Measurements from ENCODE around the gene MALRD1.

Gene MALRD1

GRCh38 chr10:19385846-19386450, 337.3 kb downstream of the MALRD1 start:
- no peak for DNase-seq (ENCODE audit: low spot score)

DNA sequence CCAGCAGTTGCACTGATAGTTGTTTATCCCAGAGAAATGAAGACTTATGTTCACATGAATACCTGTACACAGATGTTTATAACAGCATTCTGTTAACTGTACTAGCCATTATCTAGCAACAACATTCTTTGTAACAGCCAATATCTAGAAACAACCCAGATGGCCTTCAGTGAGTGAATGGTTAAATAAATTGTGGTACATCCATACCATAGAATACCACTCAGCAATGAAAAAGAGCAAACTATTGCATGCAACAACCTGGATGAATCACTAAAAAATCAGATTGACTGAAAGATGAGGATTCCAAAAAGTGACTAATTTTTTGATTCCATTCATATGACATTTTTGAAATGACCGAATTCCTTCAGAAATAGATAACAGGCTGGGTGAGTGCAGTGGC, 360.3 kb downstream of the MALRD1 start:
- DNase-seq (ENCODE audit: low spot score) = no peak

DNA sequence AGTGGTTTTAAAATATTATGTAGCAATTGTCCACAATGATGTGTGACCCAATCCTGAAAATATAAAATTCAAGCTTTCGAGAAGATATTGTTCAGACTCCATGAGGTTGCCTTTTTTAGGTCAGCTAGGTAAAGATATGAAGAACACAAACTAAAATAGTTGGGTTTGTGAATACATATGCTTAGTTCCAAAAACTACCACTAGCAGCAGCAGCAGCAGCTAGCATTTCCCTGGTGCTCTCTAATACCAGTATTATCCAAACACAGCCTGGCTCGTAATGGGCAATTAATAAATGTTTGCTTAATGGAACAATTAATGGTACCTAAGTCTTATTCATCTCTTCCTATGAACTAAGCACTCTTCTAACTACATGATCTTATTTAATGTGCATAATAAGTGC, 362.5 kb downstream of the MALRD1 start:
- DNase-seq (ENCODE audit: low spot score) = no peak

DNA sequence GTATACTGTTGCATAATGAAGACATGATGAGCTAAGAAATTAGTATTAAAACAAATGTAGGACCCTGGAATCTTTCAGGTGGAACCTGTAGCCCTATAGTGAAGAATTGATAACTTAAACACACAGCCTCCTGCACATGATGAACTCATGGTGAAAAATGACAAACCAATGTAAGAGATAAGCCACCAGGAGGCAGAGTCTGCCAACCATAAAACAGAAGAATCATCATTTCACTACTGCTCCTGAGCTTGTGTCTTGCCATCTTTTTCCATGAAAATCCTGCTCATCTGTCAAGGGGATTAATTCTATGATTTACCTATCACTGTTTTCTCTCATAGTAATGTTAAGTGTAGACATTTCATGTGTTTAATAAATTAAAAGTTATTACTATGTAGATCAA, 363.9 kb downstream of the MALRD1 start:
- DNase-seq (ENCODE audit: low spot score) = peak; percentile 17

DNA sequence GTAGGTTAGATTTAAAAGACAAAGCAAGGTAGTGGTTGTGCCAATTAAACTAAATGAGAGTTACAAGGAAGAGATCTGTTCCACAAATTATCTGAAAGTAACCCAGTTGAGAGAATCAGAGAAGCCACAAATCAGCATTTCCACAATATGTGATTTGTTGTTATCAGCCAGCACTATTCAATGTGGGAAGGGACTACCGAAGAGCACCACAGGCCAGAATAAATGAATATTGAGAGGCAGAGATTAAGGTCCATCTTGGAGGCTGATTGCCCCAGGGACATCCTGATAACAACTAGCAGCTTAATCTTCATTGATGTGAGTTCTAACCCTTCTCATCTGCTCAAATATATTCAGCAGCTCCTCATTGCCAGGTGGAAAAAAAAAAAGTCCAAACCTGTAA, 367.6 kb downstream of the MALRD1 start:
- no peak for DNase-seq (ENCODE audit: low spot score)

DNA sequence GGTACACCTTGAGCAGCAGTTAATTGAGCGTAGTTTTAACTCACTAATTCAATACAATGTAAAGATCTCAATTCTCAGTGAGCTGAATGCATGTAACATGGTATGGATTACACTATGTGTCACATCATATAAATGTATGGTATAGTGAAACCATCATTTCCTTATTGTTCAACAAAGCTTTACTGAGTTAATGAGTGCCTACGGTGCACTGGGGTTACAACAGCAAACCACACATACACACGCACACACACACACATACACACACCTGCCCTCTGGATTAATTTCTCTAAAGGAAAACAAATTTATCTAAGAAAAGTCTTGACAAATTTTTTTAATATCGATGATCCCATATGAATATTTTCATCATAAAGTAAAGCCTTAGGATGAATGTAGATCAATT, 369.1 kb downstream of the MALRD1 start:
- no peak for DNase-seq (ENCODE audit: low spot score)

DNA sequence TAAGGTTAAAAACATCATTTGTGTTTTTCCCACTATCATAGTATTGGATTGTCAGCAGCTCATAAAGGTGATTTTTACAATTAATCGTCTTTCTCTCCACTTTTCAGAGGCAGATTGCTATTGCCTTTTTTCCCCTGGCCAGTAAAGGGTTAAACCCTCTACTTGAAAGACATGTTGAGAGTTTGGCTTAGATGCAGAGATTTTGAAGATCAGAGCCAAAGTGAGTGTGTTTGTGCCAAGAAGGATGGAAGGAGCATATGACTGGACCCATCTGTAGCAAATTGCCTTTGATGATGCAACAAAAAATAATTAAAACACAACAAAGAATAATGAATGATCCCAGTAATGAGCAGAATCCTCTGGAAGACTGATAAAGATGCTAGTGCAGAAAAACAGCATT, 373.1 kb downstream of the MALRD1 start:
- DNase-seq (ENCODE audit: low spot score) = no peak

DNA sequence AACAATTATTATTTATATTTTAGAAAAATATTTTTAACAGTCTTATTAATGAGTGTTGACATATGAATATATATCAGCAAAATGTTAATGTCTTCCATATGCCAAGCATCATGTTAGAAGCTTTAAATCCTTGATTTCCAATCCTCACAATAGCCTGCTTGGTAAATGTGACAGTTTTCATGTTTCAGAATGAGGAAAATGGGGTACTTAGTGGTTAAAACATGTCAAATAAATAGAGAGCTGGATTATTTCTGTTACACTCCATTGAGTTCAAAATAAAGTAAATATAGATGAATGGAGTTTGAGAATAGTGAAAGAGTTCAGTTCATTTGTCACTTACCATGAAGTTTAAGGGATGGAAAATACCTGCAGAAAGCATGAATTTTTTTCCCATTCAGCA, 377.4 kb downstream of the MALRD1 start:
- DNase-seq (ENCODE audit: low spot score) = no peak

- no peak for DNase-seq (ENCODE audit: low spot score)
Observed at GRCh38 chr10:19431622-19432351, 383.2 kb downstream of the MALRD1 start.

GRCh38 chr10:19449860-19450259, 401.3 kb downstream of the MALRD1 start:
- no peak for DNase-seq (ENCODE audit: low spot score)

DNA sequence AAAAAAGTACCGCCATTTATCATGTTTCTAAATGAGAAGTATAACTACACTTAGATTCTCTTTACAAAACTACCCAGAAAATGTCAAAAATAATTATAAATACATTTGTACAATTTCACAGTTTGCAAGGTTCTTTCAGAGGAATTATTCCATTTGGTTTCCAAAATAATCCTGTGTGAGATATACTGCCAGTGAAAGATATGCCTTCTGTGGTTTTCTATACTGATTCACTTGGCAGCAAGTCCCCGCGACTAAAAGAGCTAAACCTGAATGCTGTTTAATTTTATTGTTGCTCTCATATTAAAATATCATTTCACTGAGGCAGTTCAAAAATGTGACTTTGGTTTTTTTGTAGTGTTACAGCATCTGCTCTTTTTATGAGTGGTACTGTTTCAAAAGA, 402.8 kb downstream of the MALRD1 start:
- no peak for DNase-seq (ENCODE audit: low spot score)

GRCh38 chr10:19451937-19452336, 403.3 kb downstream of the MALRD1 start:
- no peak for DNase-seq (ENCODE audit: low spot score)

GRCh38 chr10:19453967-19454366, 405.4 kb downstream of the MALRD1 start:
- no peak for DNase-seq (ENCODE audit: low spot score)

GRCh38 chr10:19461588-19461987, 413.0 kb downstream of the MALRD1 start:
- no peak for DNase-seq (ENCODE audit: low spot score)

GRCh38 chr10:19466709-19467108, 418.1 kb downstream of the MALRD1 start:
- no peak for DNase-seq (ENCODE audit: low spot score)

DNA sequence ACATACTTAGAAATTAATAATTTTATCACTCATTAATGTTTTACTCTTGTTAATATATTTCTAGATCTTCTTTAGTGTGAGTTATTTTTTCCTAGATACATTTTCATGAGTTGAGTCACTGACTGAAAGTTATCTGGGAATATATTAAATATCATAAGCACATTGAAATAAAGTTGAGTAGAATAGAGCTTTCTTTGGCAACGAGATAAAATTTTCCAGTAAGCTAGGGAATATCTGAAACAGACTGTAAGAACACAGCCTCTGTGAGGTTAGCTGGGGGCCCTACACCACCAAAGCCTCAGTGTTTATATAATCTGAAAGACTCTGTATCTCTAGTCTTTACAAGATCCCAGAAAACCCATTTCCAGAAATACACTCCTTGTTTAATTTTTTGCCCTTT, 419.8 kb downstream of the MALRD1 start:
- no peak for DNase-seq (ENCODE audit: low spot score)

DNA sequence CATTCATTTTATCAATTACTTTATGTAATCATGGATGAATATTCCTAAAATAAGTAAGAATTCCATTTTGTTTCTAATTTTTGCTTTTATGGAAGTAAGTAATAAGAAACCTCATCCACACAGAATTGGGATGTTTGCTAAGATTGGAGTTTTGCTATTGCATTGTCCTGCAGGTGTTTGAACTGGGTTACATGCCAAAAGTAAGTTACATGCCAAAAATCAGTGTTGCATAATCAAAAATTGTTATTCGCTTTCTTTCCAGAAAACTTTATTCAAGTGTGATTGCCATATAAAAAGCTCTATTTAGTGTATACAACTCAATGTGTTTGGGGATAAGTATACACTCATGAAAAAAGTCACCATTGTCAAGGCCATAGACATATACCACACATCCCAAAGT, 420.9 kb downstream of the MALRD1 start:
- no peak for DNase-seq (ENCODE audit: low spot score)

DNA sequence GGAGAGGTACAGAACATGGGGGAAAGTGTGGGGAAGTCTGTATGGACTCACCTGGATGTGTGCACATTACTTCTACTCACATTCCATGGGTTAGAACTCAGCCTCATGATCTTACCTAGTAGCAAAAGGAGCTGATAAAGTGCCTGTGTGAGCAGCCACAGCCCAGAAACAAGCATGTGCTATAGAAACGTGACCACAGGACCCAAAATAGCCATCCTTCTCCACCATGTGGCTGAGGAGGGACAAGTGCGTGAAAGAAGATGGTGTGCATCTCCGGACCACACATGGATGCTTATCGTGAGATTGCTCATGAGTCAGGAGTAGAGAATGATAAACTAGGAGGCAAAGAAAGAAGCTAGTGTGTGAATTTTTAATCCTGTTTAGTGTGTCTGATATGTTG, 431.3 kb downstream of the MALRD1 start:
- no peak for DNase-seq (ENCODE audit: low spot score)

DNA sequence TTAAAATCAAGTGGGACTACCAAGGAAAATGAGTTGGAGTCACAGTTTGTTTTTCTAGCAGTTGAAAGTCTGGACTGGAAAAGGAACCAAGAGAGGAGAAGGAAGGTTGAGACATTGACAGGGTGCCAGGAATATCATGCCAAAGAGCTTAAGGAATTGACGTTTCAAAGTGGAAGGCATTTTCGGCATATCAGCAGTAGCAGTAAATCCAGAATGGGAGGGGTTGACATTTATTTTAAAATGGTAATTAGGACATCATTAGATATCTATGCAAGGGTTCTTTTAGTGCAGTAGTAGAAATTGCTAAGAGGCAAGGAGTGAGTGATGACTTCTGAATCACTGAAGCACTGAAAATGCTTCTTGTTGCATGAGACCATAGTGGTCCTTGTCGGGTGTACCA, 431.8 kb downstream of the MALRD1 start:
- no peak for DNase-seq (ENCODE audit: low spot score)

DNA sequence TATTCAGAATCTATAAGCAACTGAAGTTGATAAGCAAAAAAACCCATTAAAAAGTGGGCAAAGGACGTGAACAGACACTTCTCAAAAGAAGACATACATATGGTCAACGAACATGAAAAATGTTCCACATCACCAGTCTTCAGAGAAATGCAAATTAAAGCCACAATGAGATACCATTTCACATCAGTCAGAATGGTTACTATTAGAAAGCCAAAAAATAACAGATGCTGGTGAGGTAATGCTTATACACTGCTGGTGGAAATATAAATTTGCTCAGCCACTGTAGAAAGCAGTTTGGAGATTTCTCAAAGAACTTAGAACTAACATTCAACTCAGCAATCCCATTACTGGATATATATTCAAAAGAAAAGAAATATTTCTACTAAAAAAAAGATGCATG, 434.8 kb downstream of the MALRD1 start:
- DNase-seq (ENCODE audit: low spot score) = no peak

- peak; percentile 63 for DNase-seq (ENCODE audit: low spot score)
Observed at GRCh38 chr10:19488592-19489280, 440.1 kb downstream of the MALRD1 start.

DNA sequence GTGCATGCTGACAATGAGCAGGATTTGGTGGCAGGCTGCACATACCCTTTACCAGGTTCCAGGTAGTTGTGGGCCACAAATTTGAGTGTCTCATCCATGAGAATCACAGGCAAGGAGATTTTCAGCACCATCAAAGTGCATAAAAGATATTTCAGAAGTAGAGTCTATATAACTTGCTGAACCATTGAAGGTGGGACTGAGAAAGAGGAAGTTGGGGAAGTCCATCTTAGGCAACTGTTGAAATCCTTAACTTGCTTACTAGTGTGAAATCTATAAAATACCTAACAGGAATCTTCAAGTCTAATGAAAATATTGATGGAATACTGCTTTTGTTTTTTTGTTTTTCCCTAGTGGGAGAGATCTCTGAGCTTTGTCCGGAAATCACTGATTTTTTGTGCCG, 442.6 kb downstream of the MALRD1 start:
- DNase-seq (ENCODE audit: low spot score) = no peak

DNA sequence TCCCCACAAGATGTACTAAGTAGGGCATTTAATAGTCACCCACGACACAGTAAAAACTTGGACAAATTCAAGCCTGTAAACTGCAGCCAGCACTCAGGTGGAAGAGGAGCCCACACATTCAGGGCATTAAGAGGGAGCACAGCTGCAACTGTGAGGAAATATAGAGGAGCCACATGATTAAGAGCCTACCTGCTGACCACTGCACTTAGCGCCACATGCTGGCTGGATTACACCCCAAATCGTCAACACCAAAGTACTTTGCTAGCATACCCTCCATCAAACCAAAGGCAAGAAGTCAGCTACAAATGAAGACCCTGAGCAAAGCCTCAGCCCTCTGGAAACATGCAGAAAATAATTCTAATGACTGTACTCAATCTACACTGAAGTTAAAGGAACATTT, 445.3 kb downstream of the MALRD1 start:
- no peak for DNase-seq (ENCODE audit: low spot score)

DNA sequence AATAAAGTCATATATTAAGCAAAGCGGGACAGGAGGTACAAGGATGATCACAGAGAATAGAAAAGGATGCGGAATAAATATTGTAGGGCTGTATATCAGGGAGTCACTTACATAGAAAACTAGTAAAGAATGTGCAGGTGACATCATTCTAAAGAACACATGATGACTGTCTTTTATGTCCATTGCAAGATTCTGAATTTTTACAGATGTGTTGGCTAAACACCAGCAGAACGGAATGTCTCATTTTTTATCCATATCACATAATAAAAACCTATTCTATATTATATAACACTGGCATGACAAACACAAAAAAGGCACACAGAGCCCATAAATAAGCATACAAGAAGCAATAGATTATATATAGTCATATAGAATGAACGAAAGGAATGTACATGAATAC, 448.4 kb downstream of the MALRD1 start:
- no peak for DNase-seq (ENCODE audit: low spot score)
